K562 (cell line): ENCODE results near the gene RREB1. TPM values are rescaled to one million over a fixed set of nuclear protein-coding genes. Genes with fewer than 3 reads are reported as not detected.

Source experiments
- ATAC-seq: fragments of 200-7000 bp; cut with Tn5 transposase; 3 replicates; pipeline ENCODE4 v1.9.1; 2020; ENCODE audit warnings: moderate library complexity
- BruUV-seq: library from RNA; stranded (reverse); fragments of 400-500 nt; replicated peaks from 2 replicates; lab custom pipeline; 2021; lab: Mats Ljungman, UMichigan
- CTCF ChIA-PET: fragments of 300-600 bp; formaldehyde crosslinking; extraction: SDS; loops from one replicate; lab custom pipeline; 2021; ENCODE audit warnings: low intra/inter-chr PET ratio; lab: Yijun Ruan, JAX
- POLR2A ChIA-PET: fragments of 300-600, 350-650 bp; sonication (Branson Sonifier 250); formaldehyde crosslinking; extraction: SDS; loops from one replicate; lab custom pipeline; 2021; ENCODE audit warnings: antibody characterized with exemption, inconsistent platforms; lab: Yijun Ruan, JAX
- DNase-seq, 4 experiments: peaks; one replicate each; pipeline versions ENCODE4 v3.0.0 to v3.0.0-alpha.2; 2011 to 2018; ENCODE audit warnings: low spot score in 3 of 4, mixed read lengths in 3 of 4; ENCODE audit errors: extremely low read depth in 1 of 4
- FAIRE-seq: peaks from 2 replicates; lab custom pipeline; 2011; peaks lifted over from hg19 to GRCh38; lab: Jason Lieb, UNC
- H2AFZ ChIP-seq: 2 replicates; pipeline ENCODE4 v1.6.0; 2011; ENCODE audit warnings: low read depth, low read length, control low read depth, inconsistent platforms
- H3K27ac ChIP-seq: fragments of 200-600 bp; 3 replicates; pipeline ENCODE4 v1.8.0; 2011; ENCODE audit warnings: low read depth, mild to moderate bottlenecking, control low read depth, inconsistent platforms, low read length, moderate library complexity, mixed read lengths; ENCODE audit errors: extremely low read depth
- H3K27me3 ChIP-seq, 2 experiments: fragments of 300-600 bp in 1 of 2; 2 replicates in 1 of 2; 3 replicates in 1 of 2; pipeline versions ENCODE4 v1.6.0 to v1.8.0; 2011; ENCODE audit warnings: inconsistent platforms in 2 of 2, low read length in 2 of 2, mild to moderate bottlenecking in 1 of 2, mixed read lengths in 1 of 2, moderate library complexity in 1 of 2; ENCODE audit not compliant: control insufficient read depth in 2 of 2, insufficient read depth in 2 of 2
- H3K36me3 ChIP-seq: fragments of 300-600 bp; 3 replicates; pipeline ENCODE4 v1.8.0; 2011; ENCODE audit warnings: mild to moderate bottlenecking, low read length, inconsistent platforms; ENCODE audit not compliant: control insufficient read depth, insufficient read depth
- H3K4me1 ChIP-seq, 2 experiments: fragments of 200-600 bp in 1 of 2; replicated peaks in 1 of 2; 2 replicates in 1 of 2; 3 replicates in 1 of 2; pipeline versions ENCODE4 v1.5.1 to v1.8.0; 2011; ENCODE audit warnings: inconsistent platforms in 2 of 2, low read length in 2 of 2, mild to moderate bottlenecking in 1 of 2, mixed read lengths in 1 of 2, moderate library complexity in 1 of 2; ENCODE audit not compliant: control insufficient read depth in 2 of 2, insufficient read depth in 2 of 2
- H3K4me2 ChIP-seq: 2 replicates; pipeline ENCODE4 v1.6.1; 2011; ENCODE audit warnings: low read length, control low read depth, inconsistent platforms, mixed read lengths; ENCODE audit not compliant: insufficient read depth
- H3K4me3 ChIP-seq: fragments of 200-600 bp; sonication (generic), shearing (Covaris generic); 2 replicates; pipeline ENCODE4 v1.5.1; 2016; ENCODE audit warnings: control low read depth, inconsistent platforms
- H3K79me2 ChIP-seq: fragments of 200-600 bp; 3 replicates; pipeline ENCODE4 v1.8.0; 2011; ENCODE audit warnings: low read length, inconsistent platforms; ENCODE audit not compliant: control insufficient read depth, insufficient read depth
- H3K9ac ChIP-seq, 2 experiments: 2 replicates each; pipeline versions ENCODE4 v1.6.0 to v1.6.1; 2011; ENCODE audit warnings: low read depth in 2 of 2, low read length in 2 of 2, control low read depth in 1 of 2, inconsistent platforms in 1 of 2, mild to moderate bottlenecking in 1 of 2, mixed read lengths in 1 of 2; ENCODE audit not compliant: insufficient read depth in 1 of 2
- H3K9me1 ChIP-seq: one replicate; pipeline ENCODE4 v1.6.0; 2011; ENCODE audit warnings: inconsistent platforms, mild to moderate bottlenecking, low read length, moderate library complexity; ENCODE audit not compliant: control insufficient read depth, insufficient read depth
- H3K9me3 ChIP-seq: replicated peaks from 2 replicates; pipeline ENCODE4 v1.5.1; 2011; ENCODE audit warnings: low read depth, low read length, inconsistent platforms; ENCODE audit not compliant: control insufficient read depth, insufficient read depth
- H4K20me1 ChIP-seq: replicated peaks from 2 replicates; pipeline ENCODE4 v1.6.1; 2011; ENCODE audit warnings: low read length, inconsistent platforms, mixed read lengths; ENCODE audit not compliant: control insufficient read depth, insufficient read depth
- GTF2F1 ChIP-seq: IDR thresholded peaks from 2 replicates; pipeline ENCODE4 v1.6.1; 2011; ENCODE audit warnings: low read depth, low read length, improper control_type of control experiment
- HDAC1 ChIP-seq, 2 experiments: fragments of 450-650 bp; IDR thresholded peaks; 2 replicates each; pipeline ENCODE4 v1.6.1; 2016 to 2017; ENCODE audit warnings: inconsistent platforms in 1 of 2, mild to moderate bottlenecking in 1 of 2, moderate library complexity in 1 of 2
- MAZ ChIP-seq, 2 experiments: fragments of 450-650 bp in 1 of 2; sonication (generic) in 1 of 2; formaldehyde crosslinking; IDR thresholded peaks in 1 of 2; conservative IDR thresholded peaks in 1 of 2; 2 replicates each; pipeline versions ENCODE4 v1.4.0 to v1.5.0; 2020; ENCODE audit warnings: mild to moderate bottlenecking in 1 of 2, missing genetic modification reagents in 1 of 2
- ZNF76 ChIP-seq: fragments of 250-450 bp; sonication (Bioruptor Pico); IDR thresholded peaks from 2 replicates; pipeline ENCODE4 v1.4.0; 2020; ENCODE audit warnings: mild to moderate bottlenecking, moderate library complexity, borderline replicate concordance
- WGBS: fragments of 100-300 bp; shearing (Covaris generic); methylation state at CpG from one replicate; pipeline ENCODE4 v1.1.6; 2016; ENCODE audit warnings: low coverage, mixed read lengths; ENCODE audit not compliant: insufficient coverage; ENCODE audit errors: missing lambda C conversion rate; 5-methylcytosine and 5-hydroxymethylcytosine counted together
- in situ Hi-C: fragments of 300-500 bp; cut with MboI; formaldehyde crosslinking; loops from 4 replicates; pipeline ENCODE4 v1.15.0; 2018; ENCODE audit warnings: inconsistent platforms, mixed read lengths
- intact Hi-C: fragments of 100-400 bp; cut with micrococcal nuclease; formaldehyde crosslinking; loops from 2 replicates; pipeline ENCODE4 v1.14.2; 2022
- polyA plus RNA-seq, 8 experiments: library from polyadenylated mRNA; depleted of rRNA in 4 of 8; stranded (reverse) in 5 of 8; unstranded in 3 of 8; fragments of >200 nt; fragmentation: Nextera tagmentation in 2 of 8; fragmentation: Illumina TruSeq in 1 of 8; extraction: Ambion mirVana in 2 of 8; extraction: Trizol in 1 of 8; gene quantifications; 2 replicates each; pipeline versions ENCODE4 v1.2.1 to v1.2.3, GENCODE V29; 2011 to 2014; ENCODE audit warnings: inconsistent platforms in 1 of 8, missing spikeins in 1 of 8
- total RNA-seq, 7 experiments: library from RNA; depleted of rRNA in 6 of 7; stranded (reverse); fragments of >200 nt in 6 of 7; fragmentation: Illumina TruSeq in 2 of 7; extraction: Trizol in 2 of 7; gene quantifications; 2 replicates each; pipeline versions ENCODE4 v1.2.1 to v1.2.3, GENCODE V29; 2011 to 2021; ENCODE audit warnings: low replicate concordance in 1 of 7
- TF ChIP-seq, protein P1 (sequence below): sonication (generic); formaldehyde crosslinking; IDR thresholded peaks from 2 replicates; pipeline ENCODE4 v1.4.0; 2020; ENCODE audit warnings: mild to moderate bottlenecking, missing genetic modification reagents
- TF ChIP-seq, protein P2 (sequence below): sonication (generic); formaldehyde crosslinking; IDR thresholded peaks from 2 replicates; pipeline ENCODE4 v1.8.1; 2023; ENCODE audit warnings: mild to moderate bottlenecking, missing genetic modification reagents

The RREB1 gene
- total and polyA plus RNA-seq, 9 of the 15 experiments (the other 6 are each of a cell fraction or from before 2014, with no cell fraction given), result 3.3 to 64.2 (median 19.3) TPM

DNA sequence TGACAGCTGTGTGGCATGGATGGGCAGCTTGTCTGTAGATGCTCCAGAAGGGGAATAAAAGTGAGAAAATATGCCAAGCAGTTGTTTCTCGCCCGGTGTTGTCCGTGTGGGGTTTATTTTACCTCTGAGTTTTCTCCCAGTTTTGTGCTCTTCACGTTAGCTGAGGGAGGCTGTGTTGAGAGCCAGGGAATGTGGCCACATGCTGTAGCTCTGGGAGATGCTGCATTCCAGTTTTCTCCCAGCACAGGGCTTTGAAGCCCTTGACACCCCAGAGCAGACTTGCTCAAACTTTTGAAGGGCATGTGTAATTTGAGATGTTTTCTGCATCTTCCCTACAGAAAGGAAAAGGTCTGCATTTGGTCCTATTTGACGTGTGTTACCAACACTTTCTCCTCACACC lies 67.7 kb downstream of the RREB1 start:
- CTCF ChIA-PET, result no interaction called here
- FAIRE-seq, result no peak
- ATAC-seq, result no peak
- Histone ChIP-seq H2AFZ (no peak overlapping the region), H3K36me3 (peaks cover 52% of the 10 kb centered on the region), H3K4me1 (peaks cover 43 to 57% of the 10 kb centered on the region in 2 experiments), H3K79me2 (peaks cover 93% of the 10 kb centered on the region), H3K9ac (peak overlapping the region in 1 of 2 experiments; percentile 7; a peak in 1 of 4 replicates), H4K20me1 (no peaks in the 10 kb centered on the region), H3K27me3 (no peaks in the 10 kb centered on the region; a peak in 1 of 5 replicates), H3K4me3 (no peak overlapping the region), H3K9me3 (no peaks in the 10 kb centered on the region), H3K9me1 (no peaks in the 10 kb centered on the region), H3K4me2 (no peak overlapping the region), H3K27ac (no peak overlapping the region)
- DNase-seq, result no peak
- in situ Hi-C loops (no loop called here), intact Hi-C loops (no loop called here)
- POLR2A ChIA-PET, result interaction anchor here (0.8 to 1.0 kb wide), 2 partner anchors 9 to 10 kb away, joined by 3 to 4 read pairs; no protein-coding TSS in a partner anchor
- 89% methylated on average over 5 of the region's 5 CpGs for WGBS
- TF ChIP-seq, protein P1, sequence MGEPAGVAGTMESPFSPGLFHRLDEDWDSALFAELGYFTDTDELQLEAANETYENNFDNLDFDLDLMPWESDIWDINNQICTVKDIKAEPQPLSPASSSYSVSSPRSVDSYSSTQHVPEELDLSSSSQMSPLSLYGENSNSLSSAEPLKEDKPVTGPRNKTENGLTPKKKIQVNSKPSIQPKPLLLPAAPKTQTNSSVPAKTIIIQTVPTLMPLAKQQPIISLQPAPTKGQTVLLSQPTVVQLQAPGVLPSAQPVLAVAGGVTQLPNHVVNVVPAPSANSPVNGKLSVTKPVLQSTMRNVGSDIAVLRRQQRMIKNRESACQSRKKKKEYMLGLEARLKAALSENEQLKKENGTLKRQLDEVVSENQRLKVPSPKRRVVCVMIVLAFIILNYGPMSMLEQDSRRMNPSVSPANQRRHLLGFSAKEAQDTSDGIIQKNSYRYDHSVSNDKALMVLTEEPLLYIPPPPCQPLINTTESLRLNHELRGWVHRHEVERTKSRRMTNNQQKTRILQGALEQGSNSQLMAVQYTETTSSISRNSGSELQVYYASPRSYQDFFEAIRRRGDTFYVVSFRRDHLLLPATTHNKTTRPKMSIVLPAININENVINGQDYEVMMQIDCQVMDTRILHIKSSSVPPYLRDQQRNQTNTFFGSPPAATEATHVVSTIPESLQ (CRISPR knock-in tag), result 0 out of 2 replicates have a peak, but pooled peaks have one; percentile 58
- TF ChIP-seq GTF2F1 (no peak), ZNF76 (CRISPR knock-in tag) (0 out of 2 replicates have a peak, but pooled peaks have one; percentile 24), HDAC1 (IDR thresholded peaks at IDR 0.05) (no peak), MAZ (CRISPR knock-in tag; conservative IDR thresholded peaks at IDR 0.05 in 1 of 2, IDR thresholded peaks at IDR 0.05 in 1 of 2) (no peak)
- TF ChIP-seq, protein P2, sequence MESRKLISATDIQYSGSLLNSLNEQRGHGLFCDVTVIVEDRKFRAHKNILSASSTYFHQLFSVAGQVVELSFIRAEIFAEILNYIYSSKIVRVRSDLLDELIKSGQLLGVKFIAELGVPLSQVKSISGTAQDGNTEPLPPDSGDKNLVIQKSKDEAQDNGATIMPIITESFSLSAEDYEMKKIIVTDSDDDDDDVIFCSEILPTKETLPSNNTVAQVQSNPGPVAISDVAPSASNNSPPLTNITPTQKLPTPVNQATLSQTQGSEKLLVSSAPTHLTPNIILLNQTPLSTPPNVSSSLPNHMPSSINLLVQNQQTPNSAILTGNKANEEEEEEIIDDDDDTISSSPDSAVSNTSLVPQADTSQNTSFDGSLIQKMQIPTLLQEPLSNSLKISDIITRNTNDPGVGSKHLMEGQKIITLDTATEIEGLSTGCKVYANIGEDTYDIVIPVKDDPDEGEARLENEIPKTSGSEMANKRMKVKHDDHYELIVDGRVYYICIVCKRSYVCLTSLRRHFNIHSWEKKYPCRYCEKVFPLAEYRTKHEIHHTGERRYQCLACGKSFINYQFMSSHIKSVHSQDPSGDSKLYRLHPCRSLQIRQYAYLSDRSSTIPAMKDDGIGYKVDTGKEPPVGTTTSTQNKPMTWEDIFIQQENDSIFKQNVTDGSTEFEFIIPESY, result no peak
- no TSS peak for BruUV-seq
